ENCODE data around the gene PCDH9.
A peak's percentile ranks its signal among the peaks of the same experiment; 100 is the strongest.

Gene PCDH9

GRCh38 chr13:66459634-66460033 lies 770.5 kb downstream of the PCDH9 start:
- in situ Hi-C loops (cut with HindIII; ENCODE audit: low pct_unique_long_range_greater_than_20kb, low sequenced_read_pairs) = no loop called here
- TF ChIP-seq JUND (IDR thresholded peaks at IDR 0.05; ENCODE audit: low read depth) = no peak
- DNase-seq (ENCODE audit: low read depth in 1 of 2, low spot score in 1 of 2) = no peak

- DNase-seq (ENCODE audit: low read depth in 1 of 2, low spot score in 1 of 2) = no peak
- in situ Hi-C loops (cut with HindIII; ENCODE audit: low pct_unique_long_range_greater_than_20kb, low sequenced_read_pairs) = no loop called here
- TF ChIP-seq JUND (IDR thresholded peaks at IDR 0.05; ENCODE audit: low read depth) = no peak
Measured at GRCh38 chr13:66459143-66459542, 771.0 kb downstream of the PCDH9 start.

GRCh38 chr13:66446413-66446812 lies 783.7 kb downstream of the PCDH9 start:
- DNase-seq (ENCODE audit: low read depth in 1 of 2, low spot score in 1 of 2) = no peak
- TF ChIP-seq JUND (IDR thresholded peaks at IDR 0.05; ENCODE audit: low read depth) = no peak
- in situ Hi-C loops (cut with HindIII; ENCODE audit: low pct_unique_long_range_greater_than_20kb, low sequenced_read_pairs) = no loop called here

- in situ Hi-C loops (cut with HindIII; ENCODE audit: low pct_unique_long_range_greater_than_20kb, low sequenced_read_pairs) = no loop called here
- no peak for DNase-seq (ENCODE audit: low read depth in 1 of 2, low spot score in 1 of 2)
- TF ChIP-seq JUND (IDR thresholded peaks at IDR 0.05; ENCODE audit: low read depth) = no peak
Measured at GRCh38 chr13:66443926-66444325, 786.2 kb downstream of the PCDH9 start.

GRCh38 chr13:66440938-66441337 lies 789.2 kb downstream of the PCDH9 start:
- in situ Hi-C loops (cut with HindIII; ENCODE audit: low pct_unique_long_range_greater_than_20kb, low sequenced_read_pairs) = no loop called here
- no peak for TF ChIP-seq JUND (IDR thresholded peaks at IDR 0.05; ENCODE audit: low read depth)
- no peak for DNase-seq (ENCODE audit: low read depth in 1 of 2, low spot score in 1 of 2)

GRCh38 chr13:66430728-66431127 lies 799.4 kb downstream of the PCDH9 start:
- in situ Hi-C loops (cut with HindIII; ENCODE audit: low pct_unique_long_range_greater_than_20kb, low sequenced_read_pairs) = no loop called here
- TF ChIP-seq JUND (IDR thresholded peaks at IDR 0.05; ENCODE audit: low read depth) = no peak
- no peak for DNase-seq (ENCODE audit: low read depth in 1 of 2, low spot score in 1 of 2)

GRCh38 chr13:66430269-66430668 lies 799.9 kb downstream of the PCDH9 start:
- no peak for DNase-seq (ENCODE audit: low read depth in 1 of 2, low spot score in 1 of 2)
- in situ Hi-C loops (cut with HindIII; ENCODE audit: low pct_unique_long_range_greater_than_20kb, low sequenced_read_pairs) = no loop called here
- TF ChIP-seq JUND (IDR thresholded peaks at IDR 0.05; ENCODE audit: low read depth) = no peak

GRCh38 chr13:66429156-66429555 lies 801.0 kb downstream of the PCDH9 start:
- TF ChIP-seq JUND (IDR thresholded peaks at IDR 0.05; ENCODE audit: low read depth) = no peak
- no peak for DNase-seq (ENCODE audit: low read depth in 1 of 2, low spot score in 1 of 2)
- in situ Hi-C loops (cut with HindIII; ENCODE audit: low pct_unique_long_range_greater_than_20kb, low sequenced_read_pairs) = no loop called here

- DNase-seq (ENCODE audit: low read depth in 1 of 2, low spot score in 1 of 2) = no peak
- in situ Hi-C loops (cut with HindIII; ENCODE audit: low pct_unique_long_range_greater_than_20kb, low sequenced_read_pairs) = no loop called here
- TF ChIP-seq JUND (IDR thresholded peaks at IDR 0.05; ENCODE audit: low read depth) = no peak
Measured at GRCh38 chr13:66427458-66427861, 802.7 kb downstream of the PCDH9 start.

- no peak for DNase-seq (ENCODE audit: low read depth in 1 of 2, low spot score in 1 of 2)
- in situ Hi-C loops (cut with HindIII; ENCODE audit: low pct_unique_long_range_greater_than_20kb, low sequenced_read_pairs) = no loop called here
- no peak for TF ChIP-seq JUND (IDR thresholded peaks at IDR 0.05; ENCODE audit: low read depth)
Measured at GRCh38 chr13:66425741-66426140, 804.4 kb downstream of the PCDH9 start.

- TF ChIP-seq JUND (IDR thresholded peaks at IDR 0.05; ENCODE audit: low read depth) = no peak
- DNase-seq (ENCODE audit: low read depth in 1 of 2, low spot score in 1 of 2) = no peak
- in situ Hi-C loops (cut with HindIII; ENCODE audit: low pct_unique_long_range_greater_than_20kb, low sequenced_read_pairs) = no loop called here
Measured at GRCh38 chr13:66424422-66424821, 805.7 kb downstream of the PCDH9 start.

GRCh38 chr13:66415444-66415843 lies 814.7 kb downstream of the PCDH9 start:
- in situ Hi-C loops (cut with HindIII; ENCODE audit: low pct_unique_long_range_greater_than_20kb, low sequenced_read_pairs) = no loop called here
- no peak for TF ChIP-seq JUND (IDR thresholded peaks at IDR 0.05; ENCODE audit: low read depth)
- no peak for DNase-seq (ENCODE audit: low read depth in 1 of 2, low spot score in 1 of 2)

GRCh38 chr13:66414066-66414800 lies 815.9 kb downstream of the PCDH9 start:
- in situ Hi-C loops (cut with HindIII; ENCODE audit: low pct_unique_long_range_greater_than_20kb, low sequenced_read_pairs) = no loop called here

GRCh38 chr13:66410314-66410713 lies 819.8 kb downstream of the PCDH9 start:
- no peak for TF ChIP-seq JUND (IDR thresholded peaks at IDR 0.05; ENCODE audit: low read depth)
- DNase-seq (ENCODE audit: low read depth in 1 of 2, low spot score in 1 of 2) = peak in 1 of 2 experiments; percentile 4
- in situ Hi-C loops (cut with HindIII; ENCODE audit: low pct_unique_long_range_greater_than_20kb, low sequenced_read_pairs) = no loop called here

More at GRCh38 chr13:66414066-66414800, 815.9 kb downstream of the PCDH9 start:
- no peak for DNase-seq (ENCODE audit: low read depth in 1 of 2, low spot score in 1 of 2)
- no peak for TF ChIP-seq JUND (IDR thresholded peaks at IDR 0.05; ENCODE audit: low read depth)
